HepG2 (cell line): ENCODE measurements around the gene DAPK1. TPM values are rescaled to one million over a fixed set of nuclear protein-coding genes. Genes with fewer than 3 reads are reported as not detected.
A peak's percentile ranks its signal among the peaks of the same experiment; 100 is the strongest.

Source experiments
- ELF4 ChIP-seq: sonication (generic); formaldehyde crosslinking; IDR thresholded peaks from 2 replicates; pipeline ENCODE4 v1.5.0; 2020; ENCODE audit warnings: missing genetic modification reagents, mild to moderate bottlenecking, moderate library complexity, borderline replicate concordance
- EZH2 ChIP-seq: conservative IDR thresholded peaks from 2 replicates; pipeline ENCODE4 v1.6.1; 2012; ENCODE audit warnings: mild to moderate bottlenecking, low read depth, low read length, moderate library complexity
- HNRNPUL1 ChIP-seq: fragments of 200-400 bp; formaldehyde crosslinking; IDR thresholded peaks from 2 replicates; pipeline ENCODE4 v1.6.1; 2017; ENCODE audit warnings: low read depth, mild to moderate bottlenecking, low read length, moderate library complexity
- KDM3A ChIP-seq: IDR thresholded peaks from 2 replicates; pipeline ENCODE4 v1.6.1; 2018; ENCODE audit warnings: low read depth, missing compliant biosample characterization
- MEIS1 ChIP-seq: sonication (generic); formaldehyde crosslinking; IDR thresholded peaks from 2 replicates; pipeline ENCODE4 v1.9.0; 2021; ENCODE audit warnings: mild to moderate bottlenecking, missing genetic modification reagents, moderate library complexity, borderline replicate concordance
- MYC ChIP-seq: sonication (generic); formaldehyde crosslinking; IDR thresholded peaks from 2 replicates; pipeline ENCODE4 v1.9.0; 2021; ENCODE audit warnings: missing genetic modification reagents, borderline replicate concordance
- NKX3-1 ChIP-seq: sonication (generic); formaldehyde crosslinking; IDR thresholded peaks from 2 replicates; pipeline ENCODE4 v1.5.0; 2020; ENCODE audit warnings: missing genetic modification reagents
- SOX6 ChIP-seq, 2 experiments: fragments of 450-650 bp in 1 of 2; sonication (generic) in 1 of 2; formaldehyde crosslinking in 1 of 2; IDR thresholded peaks; 2 replicates each; pipeline versions ENCODE4 v1.4.0 to v1.6.1; 2017 to 2020; ENCODE audit warnings: antibody characterized with exemption in 1 of 2, mild to moderate bottlenecking in 1 of 2, missing genetic modification reagents in 1 of 2
- SRY ChIP-seq: sonication (generic); formaldehyde crosslinking; IDR thresholded peaks from 2 replicates; pipeline ENCODE4 v1.8.0; 2022; ENCODE audit warnings: mild to moderate bottlenecking, missing genetic modification reagents
- TEAD3 ChIP-seq: optimal IDR thresholded peaks from 2 replicates; pipeline ENCODE3; 2016; ENCODE audit warnings: borderline replicate concordance
- polyA plus RNA-seq, 8 experiments: library from polyadenylated mRNA; depleted of rRNA in 3 of 8; stranded (reverse) in 7 of 8; unstranded in 1 of 8; fragments of >200 nt; fragmentation: Illumina TruSeq in 4 of 8; extraction: Trizol in 4 of 8; gene quantifications; 2 replicates each; pipeline versions ENCODE4 v1.2.1 to v1.2.3, GENCODE V29; 2011 to 2016; ENCODE audit warnings: low read depth in 4 of 8, missing spikeins in 1 of 8, mixed read lengths in 1 of 8; ENCODE audit not compliant: insufficient read depth in 1 of 8
- total RNA-seq, 5 experiments: library from RNA; depleted of rRNA; stranded (reverse); fragments of >200 nt; fragmentation: Illumina TruSeq; extraction: Trizol; gene quantifications; 2 replicates each; pipeline ENCODE4 v1.2.3, GENCODE V29; 2016; ENCODE audit warnings: low read depth in 1 of 5
- TF ChIP-seq, protein P1 (sequence below), 2 experiments: IDR thresholded peaks; 2 replicates each; pipeline ENCODE4 v1.6.1; 2011 to 2012; ENCODE audit warnings: low read length in 2 of 2, borderline replicate concordance in 1 of 2, low read depth in 1 of 2, mild to moderate bottlenecking in 1 of 2, moderate library complexity in 1 of 2
- TF ChIP-seq, protein P2 (sequence below): sonication (generic); formaldehyde crosslinking; IDR thresholded peaks from 2 replicates; pipeline ENCODE4 v1.8.0; 2022; ENCODE audit warnings: mild to moderate bottlenecking, missing genetic modification reagents, moderate library complexity
- TF ChIP-seq, protein P3 (sequence below): sonication (generic); formaldehyde crosslinking; IDR thresholded peaks from 2 replicates; pipeline ENCODE4 v1.5.0; 2020; ENCODE audit warnings: mild to moderate bottlenecking, missing genetic modification reagents
- TF ChIP-seq, protein P4 (sequence below): sonication (generic); formaldehyde crosslinking; IDR thresholded peaks from 2 replicates; pipeline ENCODE4 v1.9.0; 2022; ENCODE audit warnings: low read depth, missing genetic modification reagents
- TF ChIP-seq, protein P5 (sequence below), 2 experiments: fragments of 450-650 bp in 1 of 2; sonication (generic) in 1 of 2; formaldehyde crosslinking; IDR thresholded peaks; 2 replicates each; pipeline versions ENCODE4 v1.5.0 to v1.8.0; 2020 to 2022; ENCODE audit warnings: mild to moderate bottlenecking in 1 of 2, missing genetic modification reagents in 1 of 2
- TF ChIP-seq, protein P6 (sequence below): IDR thresholded peaks from 2 replicates; pipeline ENCODE4 v1.6.1; 2016; ENCODE audit warnings: missing compliant biosample characterization, missing genetic modification reagents, borderline replicate concordance

DAPK1 gene
- total and polyA plus RNA-seq, 2 of the 13 experiments (the other 11 are each of a cell fraction or from before 2014, with no cell fraction given), result 35.7 to 35.9 TPM

DNA sequence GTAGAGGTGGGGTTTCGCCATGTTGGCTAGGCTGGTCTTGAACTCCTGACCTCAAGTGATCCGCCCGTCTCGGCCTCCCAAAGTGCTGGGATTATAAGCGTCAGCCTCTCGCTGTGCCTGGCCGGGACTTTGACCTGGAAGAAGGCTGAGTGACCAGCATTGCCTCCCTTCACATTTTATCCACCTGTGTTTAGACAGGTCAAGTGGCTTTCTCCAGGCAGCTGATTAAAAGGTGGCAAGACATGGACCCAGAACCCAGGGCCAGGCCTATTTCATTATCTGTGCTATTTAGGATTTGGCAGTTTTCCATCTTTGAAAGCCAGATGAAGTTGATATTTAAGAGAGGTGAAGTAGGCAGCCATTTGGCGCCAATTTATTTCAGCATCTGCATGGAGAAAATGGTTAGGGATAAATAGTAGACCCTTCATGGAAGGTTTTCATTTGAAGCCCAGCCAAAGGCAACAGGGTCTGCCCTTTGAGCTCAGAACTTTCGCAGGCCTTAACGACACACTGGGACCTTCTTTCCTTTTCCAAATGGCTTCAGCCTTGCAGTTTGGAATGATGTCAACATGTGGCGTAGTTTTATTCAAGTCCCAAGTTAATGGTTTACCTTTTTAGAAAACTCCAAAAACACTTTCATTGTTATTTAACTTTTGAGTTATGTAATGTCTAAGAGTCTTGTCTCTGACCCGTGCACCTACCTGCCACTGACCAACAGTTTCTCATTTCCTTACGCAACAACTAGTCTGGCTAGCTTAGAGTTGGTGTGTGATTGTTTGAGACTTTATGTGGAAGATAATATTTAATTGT is 8.4 kb downstream of the DAPK1 start (continued):
- TF ChIP-seq, protein P1, sequence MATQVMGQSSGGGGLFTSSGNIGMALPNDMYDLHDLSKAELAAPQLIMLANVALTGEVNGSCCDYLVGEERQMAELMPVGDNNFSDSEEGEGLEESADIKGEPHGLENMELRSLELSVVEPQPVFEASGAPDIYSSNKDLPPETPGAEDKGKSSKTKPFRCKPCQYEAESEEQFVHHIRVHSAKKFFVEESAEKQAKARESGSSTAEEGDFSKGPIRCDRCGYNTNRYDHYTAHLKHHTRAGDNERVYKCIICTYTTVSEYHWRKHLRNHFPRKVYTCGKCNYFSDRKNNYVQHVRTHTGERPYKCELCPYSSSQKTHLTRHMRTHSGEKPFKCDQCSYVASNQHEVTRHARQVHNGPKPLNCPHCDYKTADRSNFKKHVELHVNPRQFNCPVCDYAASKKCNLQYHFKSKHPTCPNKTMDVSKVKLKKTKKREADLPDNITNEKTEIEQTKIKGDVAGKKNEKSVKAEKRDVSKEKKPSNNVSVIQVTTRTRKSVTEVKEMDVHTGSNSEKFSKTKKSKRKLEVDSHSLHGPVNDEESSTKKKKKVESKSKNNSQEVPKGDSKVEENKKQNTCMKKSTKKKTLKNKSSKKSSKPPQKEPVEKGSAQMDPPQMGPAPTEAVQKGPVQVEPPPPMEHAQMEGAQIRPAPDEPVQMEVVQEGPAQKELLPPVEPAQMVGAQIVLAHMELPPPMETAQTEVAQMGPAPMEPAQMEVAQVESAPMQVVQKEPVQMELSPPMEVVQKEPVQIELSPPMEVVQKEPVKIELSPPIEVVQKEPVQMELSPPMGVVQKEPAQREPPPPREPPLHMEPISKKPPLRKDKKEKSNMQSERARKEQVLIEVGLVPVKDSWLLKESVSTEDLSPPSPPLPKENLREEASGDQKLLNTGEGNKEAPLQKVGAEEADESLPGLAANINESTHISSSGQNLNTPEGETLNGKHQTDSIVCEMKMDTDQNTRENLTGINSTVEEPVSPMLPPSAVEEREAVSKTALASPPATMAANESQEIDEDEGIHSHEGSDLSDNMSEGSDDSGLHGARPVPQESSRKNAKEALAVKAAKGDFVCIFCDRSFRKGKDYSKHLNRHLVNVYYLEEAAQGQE (IDR thresholded peaks at IDR 0.05; ENCODE audit: borderline replicate concordance in 1 of 2, low read depth in 1 of 2, low read length in 2 of 2), result peak in 1 of 2 experiments; percentile 19; a peak in 1 of 4 replicates
- TF ChIP-seq, protein P2, sequence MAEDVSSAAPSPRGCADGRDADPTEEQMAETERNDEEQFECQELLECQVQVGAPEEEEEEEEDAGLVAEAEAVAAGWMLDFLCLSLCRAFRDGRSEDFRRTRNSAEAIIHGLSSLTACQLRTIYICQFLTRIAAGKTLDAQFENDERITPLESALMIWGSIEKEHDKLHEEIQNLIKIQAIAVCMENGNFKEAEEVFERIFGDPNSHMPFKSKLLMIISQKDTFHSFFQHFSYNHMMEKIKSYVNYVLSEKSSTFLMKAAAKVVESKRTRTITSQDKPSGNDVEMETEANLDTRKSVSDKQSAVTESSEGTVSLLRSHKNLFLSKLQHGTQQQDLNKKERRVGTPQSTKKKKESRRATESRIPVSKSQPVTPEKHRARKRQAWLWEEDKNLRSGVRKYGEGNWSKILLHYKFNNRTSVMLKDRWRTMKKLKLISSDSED, result no peak
- TF ChIP-seq EZH2 (no peak), SRY (CRISPR knock-in tag) (no peak), NKX3-1 (CRISPR knock-in tag) (no peak), MYC (CRISPR knock-in tag) (no peak), MEIS1 (CRISPR knock-in tag) (no peak), SOX6 (IDR thresholded peaks at IDR 0.05) (no peak), SOX6 (CRISPR knock-in tag; IDR thresholded peaks at IDR 0.05) (peak; percentile 97), HNRNPUL1 (peak; percentile 64; the same call in 1 of the 2 replicates), KDM3A (CRISPR knock-in tag) (no peak; the same call in 1 of the 2 replicates), ELF4 (no peak), TEAD3 (CRISPR knock-in tag) (peak; percentile 36)
- TF ChIP-seq, protein P3, sequence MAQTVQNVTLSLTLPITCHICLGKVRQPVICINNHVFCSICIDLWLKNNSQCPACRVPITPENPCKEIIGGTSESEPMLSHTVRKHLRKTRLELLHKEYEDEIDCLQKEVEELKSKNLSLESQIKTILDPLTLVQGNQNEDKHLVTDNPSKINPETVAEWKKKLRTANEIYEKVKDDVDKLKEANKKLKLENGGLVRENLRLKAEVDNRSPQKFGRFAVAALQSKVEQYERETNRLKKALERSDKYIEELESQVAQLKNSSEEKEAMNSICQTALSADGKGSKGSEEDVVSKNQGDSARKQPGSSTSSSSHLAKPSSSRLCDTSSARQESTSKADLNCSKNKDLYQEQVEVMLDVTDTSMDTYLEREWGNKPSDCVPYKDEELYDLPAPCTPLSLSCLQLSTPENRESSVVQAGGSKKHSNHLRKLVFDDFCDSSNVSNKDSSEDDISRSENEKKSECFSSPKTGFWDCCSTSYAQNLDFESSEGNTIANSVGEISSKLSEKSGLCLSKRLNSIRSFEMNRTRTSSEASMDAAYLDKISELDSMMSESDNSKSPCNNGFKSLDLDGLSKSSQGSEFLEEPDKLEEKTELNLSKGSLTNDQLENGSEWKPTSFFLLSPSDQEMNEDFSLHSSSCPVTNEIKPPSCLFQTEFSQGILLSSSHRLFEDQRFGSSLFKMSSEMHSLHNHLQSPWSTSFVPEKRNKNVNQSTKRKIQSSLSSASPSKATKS (CRISPR knock-in tag), result no peak
- TF ChIP-seq, protein P4, sequence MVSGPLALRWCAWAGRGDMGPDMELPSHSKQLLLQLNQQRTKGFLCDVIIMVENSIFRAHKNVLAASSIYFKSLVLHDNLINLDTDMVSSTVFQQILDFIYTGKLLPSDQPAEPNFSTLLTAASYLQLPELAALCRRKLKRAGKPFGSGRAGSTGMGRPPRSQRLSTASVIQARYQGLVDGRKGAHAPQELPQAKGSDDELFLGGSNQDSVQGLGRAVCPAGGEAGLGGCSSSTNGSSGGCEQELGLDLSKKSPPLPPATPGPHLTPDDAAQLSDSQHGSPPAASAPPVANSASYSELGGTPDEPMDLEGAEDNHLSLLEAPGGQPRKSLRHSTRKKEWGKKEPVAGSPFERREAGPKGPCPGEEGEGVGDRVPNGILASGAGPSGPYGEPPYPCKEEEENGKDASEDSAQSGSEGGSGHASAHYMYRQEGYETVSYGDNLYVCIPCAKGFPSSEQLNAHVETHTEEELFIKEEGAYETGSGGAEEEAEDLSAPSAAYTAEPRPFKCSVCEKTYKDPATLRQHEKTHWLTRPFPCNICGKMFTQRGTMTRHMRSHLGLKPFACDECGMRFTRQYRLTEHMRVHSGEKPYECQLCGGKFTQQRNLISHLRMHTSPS (CRISPR knock-in tag), result no peak
- TF ChIP-seq, protein P5, sequence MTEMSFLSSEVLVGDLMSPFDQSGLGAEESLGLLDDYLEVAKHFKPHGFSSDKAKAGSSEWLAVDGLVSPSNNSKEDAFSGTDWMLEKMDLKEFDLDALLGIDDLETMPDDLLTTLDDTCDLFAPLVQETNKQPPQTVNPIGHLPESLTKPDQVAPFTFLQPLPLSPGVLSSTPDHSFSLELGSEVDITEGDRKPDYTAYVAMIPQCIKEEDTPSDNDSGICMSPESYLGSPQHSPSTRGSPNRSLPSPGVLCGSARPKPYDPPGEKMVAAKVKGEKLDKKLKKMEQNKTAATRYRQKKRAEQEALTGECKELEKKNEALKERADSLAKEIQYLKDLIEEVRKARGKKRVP (CRISPR knock-in tag; IDR thresholded peaks at IDR 0.05), result no peak
- TF ChIP-seq, protein P6, sequence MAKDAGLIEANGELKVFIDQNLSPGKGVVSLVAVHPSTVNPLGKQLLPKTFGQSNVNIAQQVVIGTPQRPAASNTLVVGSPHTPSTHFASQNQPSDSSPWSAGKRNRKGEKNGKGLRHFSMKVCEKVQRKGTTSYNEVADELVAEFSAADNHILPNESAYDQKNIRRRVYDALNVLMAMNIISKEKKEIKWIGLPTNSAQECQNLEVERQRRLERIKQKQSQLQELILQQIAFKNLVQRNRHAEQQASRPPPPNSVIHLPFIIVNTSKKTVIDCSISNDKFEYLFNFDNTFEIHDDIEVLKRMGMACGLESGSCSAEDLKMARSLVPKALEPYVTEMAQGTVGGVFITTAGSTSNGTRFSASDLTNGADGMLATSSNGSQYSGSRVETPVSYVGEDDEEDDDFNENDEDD (CRISPR knock-in tag), result no peak; the same call in 1 of the 2 replicates
